ENCODE results near the gene ODR4. TPM values are rescaled to one million over a fixed set of nuclear protein-coding genes. Genes with fewer than 3 reads are reported as not detected.
"Not testable (repeated sequence)": the region's sequence is repeated elsewhere in the genome, so short reads cannot be mapped to it uniquely, and the experiment has no call there.

Gene ODR4
- total RNA-seq, result 15.5 and 17.7 TPM in 2 replicates

- Mint-ChIP-seq H3K4me1 (ENCODE audit: low read depth) (peaks cover 59% of the 10 kb centered on the region), H3K9me3 (no peaks in the 10 kb centered on the region), H3K36me3 (ENCODE audit: low read depth) (peaks cover 32% of the 10 kb centered on the region), H3K27ac (peak within 1 kb of the TSS; percentile 96), H3K4me3 (peak within 1 kb of the TSS; percentile 100), H3K27me3 (ENCODE audit: insufficient read depth) (peaks cover 4% of the 10 kb centered on the region)
- intact Hi-C loops (cut with micrococcal nuclease), result loop anchor here (1.0 to 2.0 kb wide), 6 partner anchors 23 to 1621 kb away; partner anchors contain the start of genes EDEM3, IVNS1ABP and SWT1
- peak; percentile 96 for DNase-seq (ENCODE audit: low spot score)
These were observed at the start of gene ODR4, which contains the start of gene TPR for GRCh38 chr1:186375152-186375928. TSS of gene ODR4 (plus strand) at chr1:186375838. CDS start at chr1:186379786, 3,948 bp downstream. TSS of gene TPR (minus strand) at chr1:186375253. CDS start at chr1:186375028, 225 bp downstream.

- Mint-ChIP-seq H3K4me1 (ENCODE audit: low read depth) (peaks cover 30% of the 10 kb centered on the region), H3K27me3 (ENCODE audit: insufficient read depth) (no peaks in the 10 kb centered on the region), H3K9me3 (no peaks in the 10 kb centered on the region), H3K36me3 (ENCODE audit: low read depth) (peaks cover 50% of the 10 kb centered on the region), H3K4me3 (no peak overlapping the region), H3K27ac (no peak overlapping the region)
- no peak for DNase-seq (ENCODE audit: low spot score)
- intact Hi-C loops (cut with micrococcal nuclease), result loop anchor here (10.0 kb wide), 1 partner anchor 111 kb away; no protein-coding TSS in a partner anchor
These were observed 49.6 kb upstream of the ODR4 start for GRCh38 chr1:186326009-186326408.

- intact Hi-C loops (cut with micrococcal nuclease), result loop anchor here (10.0 kb wide), 1 partner anchor 113 kb away; no protein-coding TSS in a partner anchor
- peaks cover 38% of the 10 kb centered on the region for H3K36me3 Mint-ChIP-seq (ENCODE audit: low read depth)
- no peak overlapping the region for H3K27ac Mint-ChIP-seq
These were observed 48.3 kb upstream of the ODR4 start for GRCh38 chr1:186327331-186327730.

GRCh38 chr1:186330758-186331157, 44.9 kb upstream of the ODR4 start:
- Mint-ChIP-seq H3K4me3 (no peak overlapping the region), H3K4me1 (ENCODE audit: low read depth) (peaks cover 6% of the 10 kb centered on the region), H3K36me3 (ENCODE audit: low read depth) (peaks cover 43% of the 10 kb centered on the region), H3K27ac (no peak overlapping the region), H3K9me3 (no peaks in the 10 kb centered on the region), H3K27me3 (ENCODE audit: insufficient read depth) (no peaks in the 10 kb centered on the region)
- no peak for DNase-seq (ENCODE audit: low spot score)
- intact Hi-C loops (cut with micrococcal nuclease), result no loop called here

More at GRCh38 chr1:186327331-186327730, 48.3 kb upstream of the ODR4 start:
- Mint-ChIP-seq H3K9me3 (no peaks in the 10 kb centered on the region), H3K4me3 (no peak overlapping the region), H3K27me3 (ENCODE audit: insufficient read depth) (no peaks in the 10 kb centered on the region), H3K4me1 (ENCODE audit: low read depth) (peaks cover 22% of the 10 kb centered on the region)
- no peak for DNase-seq (ENCODE audit: low spot score)

- H3K4me1 Mint-ChIP-seq (ENCODE audit: low read depth), result peaks cover under 1% of the 10 kb centered on the region
- intact Hi-C loops (cut with micrococcal nuclease), result loop anchor here (5.0 kb wide), 1 partner anchor 35 kb away; no protein-coding TSS in a partner anchor
- H3K4me3 Mint-ChIP-seq, result no peak overlapping the region
- H3K27me3 Mint-ChIP-seq (ENCODE audit: insufficient read depth), result no peaks in the 10 kb centered on the region
- no peak for DNase-seq (ENCODE audit: low spot score)
- no peak overlapping the region for H3K27ac Mint-ChIP-seq
- peaks cover 49% of the 10 kb centered on the region for H3K36me3 Mint-ChIP-seq (ENCODE audit: low read depth)
- H3K9me3 Mint-ChIP-seq, result no peaks in the 10 kb centered on the region
These were observed 38.1 kb upstream of the ODR4 start for GRCh38 chr1:186337554-186337953.

- H3K36me3 Mint-ChIP-seq (ENCODE audit: low read depth), result peaks cover 48% of the 10 kb centered on the region
- DNase-seq (ENCODE audit: low spot score), result no peak
- H3K27me3 Mint-ChIP-seq (ENCODE audit: insufficient read depth), result no peaks in the 10 kb centered on the region
- H3K27ac Mint-ChIP-seq, result no peak overlapping the region
- H3K4me3 Mint-ChIP-seq, result no peak overlapping the region
- H3K4me1 Mint-ChIP-seq (ENCODE audit: low read depth), result peaks cover 3% of the 10 kb centered on the region
- H3K9me3 Mint-ChIP-seq, result no peaks in the 10 kb centered on the region
- intact Hi-C loops (cut with micrococcal nuclease), result no loop called here
These were observed 34.9 kb upstream of the ODR4 start for GRCh38 chr1:186340772-186341171.

- not testable (repeated sequence) for H3K27ac Mint-ChIP-seq; DNase-seq (ENCODE audit: low spot score); H3K4me3 Mint-ChIP-seq; H3K9me3 Mint-ChIP-seq; H3K27me3 Mint-ChIP-seq (ENCODE audit: insufficient read depth)
- H3K4me1 Mint-ChIP-seq (ENCODE audit: low read depth), result peaks cover 19% of the 10 kb centered on the region
- intact Hi-C loops (cut with micrococcal nuclease), result loop anchor here (2.0 kb wide), 1 partner anchor 19 kb away; no protein-coding TSS in a partner anchor
- H3K36me3 Mint-ChIP-seq (ENCODE audit: low read depth), result peaks cover 49% of the 10 kb centered on the region
These were observed 27.6 kb upstream of the ODR4 start for GRCh38 chr1:186347837-186348691.

- peaks cover 59% of the 10 kb centered on the region for H3K4me1 Mint-ChIP-seq (ENCODE audit: low read depth)
- intact Hi-C loops (cut with micrococcal nuclease), result loop anchor here (1.0 to 5.0 kb wide), 9 partner anchors 22 to 1620 kb away; partner anchors contain the start of genes EDEM3, IVNS1ABP and SWT1
- H3K27ac Mint-ChIP-seq, result peak overlapping the region; percentile 96
- H3K4me3 Mint-ChIP-seq, result peak overlapping the region; percentile 100
- no peaks in the 10 kb centered on the region for H3K9me3 Mint-ChIP-seq
- peaks cover 32% of the 10 kb centered on the region for H3K36me3 Mint-ChIP-seq (ENCODE audit: low read depth)
- peak; percentile 30 for DNase-seq (ENCODE audit: low spot score)
- peaks cover 4% of the 10 kb centered on the region for H3K27me3 Mint-ChIP-seq (ENCODE audit: insufficient read depth)
These were observed 1.1 kb upstream of the ODR4 start for GRCh38 chr1:186374303-186375151.

- Mint-ChIP-seq H3K4me3 (peak overlapping the region; percentile 100), H3K27me3 (ENCODE audit: insufficient read depth) (peaks cover 4% of the 10 kb centered on the region), H3K27ac (peak overlapping the region; percentile 96), H3K9me3 (no peaks in the 10 kb centered on the region), H3K36me3 (ENCODE audit: low read depth) (peaks cover 27% of the 10 kb centered on the region), H3K4me1 (ENCODE audit: low read depth) (peaks cover 54% of the 10 kb centered on the region)
- intact Hi-C loops (cut with micrococcal nuclease), result loop anchor here (1.0 to 2.0 kb wide), 6 partner anchors 23 to 1621 kb away; partner anchors contain the start of genes EDEM3, IVNS1ABP and SWT1
- DNase-seq (ENCODE audit: low spot score), result no peak
These were observed 286 bp downstream of the ODR4 start for GRCh38 chr1:186375929-186376319.

- no peak overlapping the region for H3K4me3 Mint-ChIP-seq
- DNase-seq (ENCODE audit: low spot score), result no peak
- H3K27me3 Mint-ChIP-seq (ENCODE audit: insufficient read depth), result no peaks in the 10 kb centered on the region
- no peaks in the 10 kb centered on the region for H3K9me3 Mint-ChIP-seq
- peaks cover under 1% of the 10 kb centered on the region for H3K4me1 Mint-ChIP-seq (ENCODE audit: low read depth)
- H3K36me3 Mint-ChIP-seq (ENCODE audit: low read depth), result peaks cover 26% of the 10 kb centered on the region
- intact Hi-C loops (cut with micrococcal nuclease), result no loop called here
- no peak overlapping the region for H3K27ac Mint-ChIP-seq
These were observed 11.2 kb downstream of the ODR4 start for GRCh38 chr1:186386725-186387383.

- Mint-ChIP-seq H3K4me1 (ENCODE audit: low read depth) (no peaks in the 10 kb centered on the region), H3K27me3 (ENCODE audit: insufficient read depth) (no peaks in the 10 kb centered on the region), H3K9me3 (no peaks in the 10 kb centered on the region), H3K4me3 (no peak overlapping the region), H3K36me3 (ENCODE audit: low read depth) (peaks cover 30% of the 10 kb centered on the region), H3K27ac (no peak overlapping the region)
- intact Hi-C loops (cut with micrococcal nuclease), result no loop called here
- no peak for DNase-seq (ENCODE audit: low spot score)
These were observed 15.3 kb downstream of the ODR4 start for GRCh38 chr1:186390925-186391324.
